Measurements from ENCODE around the gene ABCB9. TPM values are rescaled to one million over a fixed set of nuclear protein-coding genes. Genes with fewer than 3 reads are reported as not detected.
"Not testable (repeated sequence)": the region's sequence is repeated elsewhere in the genome, so short reads cannot be mapped to it uniquely, and the experiment has no call there.

Gene ABCB9
- total and polyA plus RNA-seq, 2 donors = 1.8 to 2.1 TPM

DNA sequence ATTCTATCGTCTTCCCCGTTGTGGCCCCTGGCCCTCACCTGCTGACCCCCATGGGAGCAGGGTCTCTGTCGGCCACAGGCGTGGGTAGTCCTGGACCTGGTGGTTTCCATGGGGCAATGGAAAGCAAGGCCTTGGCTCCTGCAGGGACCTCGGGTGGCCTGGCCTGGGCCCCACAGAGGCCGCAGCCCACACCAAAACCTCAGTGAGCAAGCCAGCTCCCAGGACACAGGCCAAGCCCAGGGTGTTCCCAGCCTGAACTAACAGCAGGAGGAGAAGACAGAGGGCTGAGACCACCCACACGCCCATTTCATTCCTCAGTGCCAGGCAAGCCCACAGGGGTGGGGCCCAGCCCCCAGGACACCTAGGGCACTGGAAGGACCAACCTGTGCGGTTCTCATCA lies 16.9 kb downstream of the ABCB9 start:
- no peak overlapping the region for H3K27ac ChIP-seq (ENCODE audit: low read depth in 1 of 2, low read length in 1 of 2)
- peaks cover 0 to 19% of the 10 kb centered on the region in 2 donors for H3K4me1 ChIP-seq (ENCODE audit: control insufficient read depth in 2 of 2, insufficient read depth in 2 of 2, low read length in 2 of 2)
- DNase-seq (ENCODE audit: low read depth in 6 of 9, low spot score in 9 of 9) = no peak
- 99% methylated on average over 8 of the region's 8 CpGs for WGBS
- no peaks in the 10 kb centered on the region for H3K9me3 ChIP-seq (ENCODE audit: control insufficient read depth in 2 of 2, insufficient read depth in 1 of 2, low read length in 1 of 2)
- no peak overlapping the region for H3K4me3 ChIP-seq (ENCODE audit: low read length in 2 of 2)
- H3K27me3 ChIP-seq (ENCODE audit: control insufficient read depth in 2 of 2, insufficient read depth in 1 of 2, low read length in 1 of 2) = no peaks in the 10 kb centered on the region
- H3K36me3 ChIP-seq (ENCODE audit: control insufficient read depth in 2 of 2, insufficient read depth in 2 of 2, low read length in 1 of 2) = no peaks in the 10 kb centered on the region

GRCh38 chr12:122948605-122949004 lies 17.7 kb downstream of the ABCB9 start:
- peaks cover 0 to 19% of the 10 kb centered on the region in 2 donors for H3K4me1 ChIP-seq (ENCODE audit: control insufficient read depth in 2 of 2, insufficient read depth in 2 of 2, low read length in 2 of 2)
- H3K27ac ChIP-seq (ENCODE audit: low read depth in 1 of 2, low read length in 1 of 2) = no peak overlapping the region
- H3K4me3 ChIP-seq (ENCODE audit: low read length in 2 of 2) = no peak overlapping the region
- no peak for DNase-seq (ENCODE audit: low read depth in 6 of 9, low spot score in 9 of 9)
- H3K36me3 ChIP-seq (ENCODE audit: control insufficient read depth in 2 of 2, insufficient read depth in 2 of 2, low read length in 1 of 2) = no peaks in the 10 kb centered on the region
- no peaks in the 10 kb centered on the region for H3K9me3 ChIP-seq (ENCODE audit: control insufficient read depth in 2 of 2, insufficient read depth in 1 of 2, low read length in 1 of 2)
- no peaks in the 10 kb centered on the region for H3K27me3 ChIP-seq (ENCODE audit: control insufficient read depth in 2 of 2, insufficient read depth in 1 of 2, low read length in 1 of 2)
- 98% methylated on average over 14 of the region's 14 CpGs for WGBS

DNA sequence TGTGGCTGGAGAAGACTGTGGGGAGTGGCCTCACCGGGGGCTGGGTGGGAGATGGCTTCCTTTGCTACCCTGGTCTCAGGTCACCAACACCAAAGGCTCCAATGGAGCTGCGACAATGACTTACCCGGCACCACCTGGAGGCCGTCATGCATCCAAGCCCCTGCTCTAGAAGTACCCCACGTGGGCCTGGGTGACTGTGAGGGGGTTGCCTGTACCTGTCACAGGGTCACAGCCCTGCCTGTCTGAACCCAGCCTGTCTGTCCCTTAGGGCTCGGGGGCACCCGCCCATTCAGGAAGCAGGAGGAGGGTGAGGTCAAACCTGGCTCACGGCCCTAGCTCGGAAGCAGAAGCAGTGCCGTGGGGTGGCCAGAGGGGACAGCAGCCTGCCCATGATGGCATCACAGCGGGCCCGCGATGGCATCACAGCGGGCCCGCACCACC lies 18.9 kb downstream of the ABCB9 start:
- Histone ChIP-seq H3K9me3 (ENCODE audit: control insufficient read depth in 2 of 2, insufficient read depth in 1 of 2, low read length in 1 of 2) (no peaks in the 10 kb centered on the region), H3K4me3 (ENCODE audit: low read length in 2 of 2) (no peak overlapping the region), H3K4me1 (ENCODE audit: control insufficient read depth in 2 of 2, insufficient read depth in 2 of 2, low read length in 2 of 2) (peaks cover 0 to 16% of the 10 kb centered on the region in 2 donors), H3K36me3 (ENCODE audit: control insufficient read depth in 2 of 2, insufficient read depth in 2 of 2, low read length in 1 of 2) (no peaks in the 10 kb centered on the region), H3K27ac (ENCODE audit: low read depth in 1 of 2, low read length in 1 of 2) (peak overlapping the region in 1 of 2 donors; percentile 44), H3K27me3 (ENCODE audit: control insufficient read depth in 2 of 2, insufficient read depth in 1 of 2, low read length in 1 of 2) (no peaks in the 10 kb centered on the region)
- DNase-seq (ENCODE audit: low read depth in 6 of 9, low spot score in 9 of 9) = no peak
- 73% methylated on average over 15 of the region's 15 CpGs for WGBS

DNA sequence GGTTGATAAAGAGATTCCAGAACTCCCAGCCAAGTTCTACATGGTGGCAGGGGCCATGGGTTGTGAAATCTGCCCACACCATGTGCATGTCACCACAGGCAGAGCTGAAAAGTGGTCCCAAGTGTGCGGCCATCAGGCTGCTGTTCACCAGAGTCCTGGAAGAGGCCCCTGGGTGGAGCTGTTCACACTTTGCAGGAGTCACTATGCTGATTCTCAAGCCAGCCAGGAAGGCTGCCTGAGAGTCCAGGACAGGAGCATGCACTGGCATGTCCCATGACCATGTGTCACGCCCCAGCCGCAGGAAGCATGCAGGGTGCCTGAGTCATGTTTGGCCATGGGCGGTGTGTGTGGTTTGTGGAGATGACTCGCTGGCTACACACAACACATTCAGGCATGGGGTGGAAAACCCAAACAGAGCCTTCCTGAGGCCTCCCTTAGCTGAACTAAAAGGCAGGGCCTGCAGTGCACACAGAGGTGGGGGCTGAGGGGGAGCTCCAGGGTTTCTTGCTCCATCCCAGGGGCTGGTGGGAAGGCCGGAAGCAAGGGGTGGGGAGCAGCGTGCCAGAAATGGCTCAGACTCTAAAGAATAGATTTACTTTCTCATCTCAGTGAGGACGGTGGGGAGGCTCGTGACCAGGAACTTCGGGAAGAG lies 19.4 kb downstream of the ABCB9 start:
- H3K36me3 ChIP-seq (ENCODE audit: control insufficient read depth in 2 of 2, insufficient read depth in 2 of 2, low read length in 1 of 2) = no peaks in the 10 kb centered on the region
- no peaks in the 10 kb centered on the region for H3K27me3 ChIP-seq (ENCODE audit: control insufficient read depth in 2 of 2, insufficient read depth in 1 of 2, low read length in 1 of 2)
- WGBS = 57% methylated on average over 10 of the region's 10 CpGs
- H3K4me3 ChIP-seq (ENCODE audit: low read length in 2 of 2) = no peak overlapping the region
- peak overlapping the region in 1 of 2 donors; percentile 20 for H3K27ac ChIP-seq (ENCODE audit: low read depth in 1 of 2, low read length in 1 of 2)
- no peaks in the 10 kb centered on the region for H3K9me3 ChIP-seq (ENCODE audit: control insufficient read depth in 2 of 2, insufficient read depth in 1 of 2, low read length in 1 of 2)
- DNase-seq (ENCODE audit: low read depth in 6 of 9, low spot score in 9 of 9) = peak in 1 of 9 donors; percentile 39
- peaks cover 0 to 16% of the 10 kb centered on the region in 2 donors for H3K4me1 ChIP-seq (ENCODE audit: control insufficient read depth in 2 of 2, insufficient read depth in 2 of 2, low read length in 2 of 2)

GRCh38 chr12:122944605-122945592 lies 21.4 kb downstream of the ABCB9 start:
- no peaks in the 10 kb centered on the region for H3K36me3 ChIP-seq (ENCODE audit: control insufficient read depth in 2 of 2, insufficient read depth in 2 of 2, low read length in 1 of 2)
- H3K9me3 ChIP-seq (ENCODE audit: control insufficient read depth in 2 of 2, insufficient read depth in 1 of 2, low read length in 1 of 2) = no peaks in the 10 kb centered on the region
- no peak overlapping the region for H3K27ac ChIP-seq (ENCODE audit: low read depth in 1 of 2, low read length in 1 of 2)
- peaks cover 0 to 16% of the 10 kb centered on the region in 2 donors for H3K4me1 ChIP-seq (ENCODE audit: control insufficient read depth in 2 of 2, insufficient read depth in 2 of 2, low read length in 2 of 2)
- DNase-seq (ENCODE audit: low read depth in 6 of 9, low spot score in 9 of 9) = no peak
- no peaks in the 10 kb centered on the region for H3K27me3 ChIP-seq (ENCODE audit: control insufficient read depth in 2 of 2, insufficient read depth in 1 of 2, low read length in 1 of 2)
- no peak overlapping the region for H3K4me3 ChIP-seq (ENCODE audit: low read length in 2 of 2)
- 92% methylated on average over 14 of the region's 14 CpGs for WGBS

DNA sequence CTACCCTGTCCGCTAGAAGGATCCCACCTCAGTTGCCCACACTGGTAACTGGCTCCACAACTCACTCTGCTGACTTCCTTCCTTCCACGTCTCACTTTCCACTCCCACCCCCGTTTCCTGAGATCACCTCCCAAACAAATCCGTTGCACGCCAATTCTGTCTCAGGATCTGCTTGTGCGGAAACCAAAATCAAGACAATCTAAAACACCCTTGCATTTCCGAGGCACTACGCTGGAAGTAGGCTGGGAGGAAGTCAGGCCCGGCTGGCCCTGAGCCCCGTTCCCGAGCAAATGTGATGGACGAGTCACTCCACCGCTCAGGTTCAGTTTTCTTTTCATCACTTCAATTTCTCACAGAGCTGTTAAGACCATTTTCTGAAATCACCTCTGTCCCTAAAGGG lies 23.1 kb downstream of the ABCB9 start:
- Histone ChIP-seq H3K4me1 (ENCODE audit: control insufficient read depth in 2 of 2, insufficient read depth in 2 of 2, low read length in 2 of 2) (peaks cover 0 to 16% of the 10 kb centered on the region in 2 donors), H3K27ac (ENCODE audit: low read depth in 1 of 2, low read length in 1 of 2) (no peak overlapping the region), H3K36me3 (ENCODE audit: control insufficient read depth in 2 of 2, insufficient read depth in 2 of 2, low read length in 1 of 2) (no peaks in the 10 kb centered on the region), H3K4me3 (ENCODE audit: low read length in 2 of 2) (no peak overlapping the region), H3K27me3 (ENCODE audit: control insufficient read depth in 2 of 2, insufficient read depth in 1 of 2, low read length in 1 of 2) (no peaks in the 10 kb centered on the region), H3K9me3 (ENCODE audit: control insufficient read depth in 2 of 2, insufficient read depth in 1 of 2, low read length in 1 of 2) (no peaks in the 10 kb centered on the region)
- no peak for DNase-seq (ENCODE audit: low read depth in 6 of 9, low spot score in 9 of 9)
- WGBS = 77% methylated on average over 13 of the region's 13 CpGs

GRCh38 chr12:122942637-122943036 lies 23.6 kb downstream of the ABCB9 start:
- H3K36me3 ChIP-seq (ENCODE audit: control insufficient read depth in 2 of 2, insufficient read depth in 2 of 2, low read length in 1 of 2) = no peaks in the 10 kb centered on the region
- H3K27me3 ChIP-seq (ENCODE audit: control insufficient read depth in 2 of 2, insufficient read depth in 1 of 2, low read length in 1 of 2) = no peaks in the 10 kb centered on the region
- no peaks in the 10 kb centered on the region for H3K9me3 ChIP-seq (ENCODE audit: control insufficient read depth in 2 of 2, insufficient read depth in 1 of 2, low read length in 1 of 2)
- H3K4me3 ChIP-seq (ENCODE audit: low read length in 2 of 2) = no peak overlapping the region
- WGBS = 98% methylated on average over 2 of the region's 2 CpGs
- H3K27ac ChIP-seq (ENCODE audit: low read depth in 1 of 2, low read length in 1 of 2) = no peak overlapping the region
- DNase-seq (ENCODE audit: low read depth in 6 of 9, low spot score in 9 of 9) = no peak
- H3K4me1 ChIP-seq (ENCODE audit: control insufficient read depth in 2 of 2, insufficient read depth in 2 of 2, low read length in 2 of 2) = peaks cover 0 to 15% of the 10 kb centered on the region in 2 donors

GRCh38 chr12:122941351-122941750 lies 24.9 kb downstream of the ABCB9 start:
- H3K27me3 ChIP-seq (ENCODE audit: control insufficient read depth in 2 of 2, insufficient read depth in 1 of 2, low read length in 1 of 2); H3K36me3 ChIP-seq (ENCODE audit: control insufficient read depth in 2 of 2, insufficient read depth in 2 of 2, low read length in 1 of 2); H3K9me3 ChIP-seq (ENCODE audit: control insufficient read depth in 2 of 2, insufficient read depth in 1 of 2, low read length in 1 of 2); H3K4me1 ChIP-seq (ENCODE audit: control insufficient read depth in 2 of 2, insufficient read depth in 2 of 2, low read length in 2 of 2); H3K4me3 ChIP-seq (ENCODE audit: low read length in 2 of 2); DNase-seq (ENCODE audit: low read depth in 6 of 9, low spot score in 9 of 9); H3K27ac ChIP-seq (ENCODE audit: low read depth in 1 of 2, low read length in 1 of 2): not testable (repeated sequence)
- 99% methylated on average over 5 of the region's 5 CpGs for WGBS

- Histone ChIP-seq H3K9me3 (ENCODE audit: control insufficient read depth in 2 of 2, insufficient read depth in 1 of 2, low read length in 1 of 2) (peaks cover 0 to 5% of the 10 kb centered on the region in 2 donors), H3K27ac (ENCODE audit: low read depth in 1 of 2, low read length in 1 of 2) (no peak overlapping the region), H3K4me1 (ENCODE audit: control insufficient read depth in 2 of 2, insufficient read depth in 2 of 2, low read length in 2 of 2) (no peaks in the 10 kb centered on the region), H3K36me3 (ENCODE audit: control insufficient read depth in 2 of 2, insufficient read depth in 2 of 2, low read length in 1 of 2) (no peaks in the 10 kb centered on the region), H3K4me3 (ENCODE audit: low read length in 2 of 2) (no peak overlapping the region), H3K27me3 (ENCODE audit: control insufficient read depth in 2 of 2, insufficient read depth in 1 of 2, low read length in 1 of 2) (no peaks in the 10 kb centered on the region)
- no peak for DNase-seq (ENCODE audit: low read depth in 6 of 9, low spot score in 9 of 9)
- 99% methylated on average over 4 of the region's 4 CpGs for WGBS
Observed at GRCh38 chr12:122939125-122939524, 27.1 kb downstream of the ABCB9 start.

Measured in thymus (tissue), 11 donors.